ENCODE data around the gene TUB.
A peak's percentile ranks its signal among the peaks of the same experiment; 100 is the strongest.

TUB gene

DNA sequence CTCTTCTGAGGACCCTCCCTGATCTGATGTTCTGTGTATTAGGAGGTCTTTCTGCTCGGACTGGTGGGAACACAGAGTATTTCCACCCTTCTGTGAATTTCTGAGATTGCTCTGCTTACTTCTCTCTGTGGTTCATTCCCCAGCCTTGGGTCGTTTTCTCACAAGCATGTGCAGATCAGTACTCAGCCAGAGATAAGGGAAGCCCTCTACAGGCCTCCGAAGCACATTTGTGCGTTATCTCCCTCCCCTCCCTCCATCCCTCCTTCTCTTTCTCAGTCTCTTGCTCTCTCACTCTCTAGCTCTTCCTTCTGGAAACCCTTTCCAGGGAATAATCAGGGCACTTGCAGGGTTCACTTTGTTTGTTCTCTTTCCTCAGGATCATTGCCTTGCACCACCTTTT is 35.2 kb upstream of the TUB start:
- DNase-seq (ENCODE audit: low spot score) = no peak

DNA sequence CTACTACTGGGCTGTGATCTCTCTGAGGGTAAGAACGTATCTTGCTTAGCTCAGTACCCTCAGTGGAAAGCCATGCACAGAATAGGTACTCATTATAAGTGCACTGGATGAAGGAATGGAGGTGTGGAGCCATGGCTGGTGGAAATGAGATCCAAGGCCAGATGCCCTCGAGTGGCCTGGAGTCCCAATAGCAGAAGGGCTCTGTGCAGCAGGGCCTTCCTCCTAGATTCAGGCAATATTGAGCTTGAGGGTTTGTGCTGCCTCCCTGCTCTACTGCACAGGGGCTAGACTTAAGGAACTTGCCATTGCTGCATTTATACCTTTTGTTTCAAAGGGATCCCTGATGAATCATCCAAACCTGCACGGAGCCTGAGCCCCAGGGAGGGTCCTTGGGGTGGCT is 33.6 kb upstream of the TUB start:
- DNase-seq (ENCODE audit: low spot score) = no peak

DNA sequence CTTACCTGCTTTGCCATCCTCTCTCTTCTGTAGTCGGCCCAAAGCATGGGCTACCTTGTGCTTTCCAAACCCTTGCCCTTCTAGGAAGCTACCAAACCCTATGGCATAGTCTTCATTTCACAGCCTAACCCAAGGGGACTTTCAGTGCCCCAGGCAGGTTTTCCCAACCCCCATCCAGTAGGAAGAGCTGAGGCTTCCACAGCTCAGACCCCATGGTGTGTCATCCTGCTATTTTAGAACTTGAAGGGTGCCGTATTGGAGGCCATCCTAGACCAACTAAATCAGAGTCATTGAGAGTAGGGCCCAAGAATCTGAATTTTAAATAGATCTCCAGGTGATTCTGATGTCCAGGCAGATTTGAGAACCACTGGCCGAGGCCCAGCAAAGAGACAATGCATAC is 31.9 kb upstream of the TUB start:
- no peak for DNase-seq (ENCODE audit: low spot score)

DNA sequence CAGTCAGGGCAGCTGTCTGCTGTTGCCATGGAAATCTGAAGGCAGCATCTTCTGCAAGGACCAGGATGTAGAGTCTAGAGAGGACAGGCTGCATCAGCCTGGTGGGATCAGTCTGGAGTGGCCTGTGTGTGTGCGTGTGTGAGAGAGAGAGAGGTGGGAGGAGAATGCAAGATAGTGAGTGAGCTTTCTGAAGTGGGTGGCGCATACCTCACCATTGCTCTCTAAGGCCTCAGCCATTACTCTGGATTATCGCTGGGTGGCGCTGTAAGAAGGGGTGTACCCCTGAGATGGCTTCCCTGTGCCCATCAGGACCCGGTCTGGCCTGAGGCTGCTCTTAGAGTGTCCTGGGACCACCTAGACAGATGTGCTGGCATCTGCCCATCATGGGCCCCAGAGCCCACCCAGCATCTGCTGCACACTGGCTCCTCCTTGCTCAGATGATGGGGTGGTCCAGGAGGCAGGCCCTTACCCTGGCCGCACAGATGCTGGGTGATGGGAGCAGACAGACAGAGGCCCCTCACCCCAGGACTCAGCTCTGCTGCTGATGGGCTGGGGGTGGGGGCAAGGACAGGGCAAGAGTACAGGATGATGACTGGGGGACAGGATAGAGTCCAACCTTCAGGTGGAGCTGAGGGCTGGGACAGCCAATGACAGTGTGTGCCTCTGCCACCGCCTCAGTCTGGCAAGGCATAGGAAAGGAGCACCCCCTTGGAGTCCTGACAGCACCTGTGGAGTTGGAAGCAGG is 25.7 kb upstream of the TUB start:
- peak; percentile 72 for DNase-seq (ENCODE audit: low spot score)

DNA sequence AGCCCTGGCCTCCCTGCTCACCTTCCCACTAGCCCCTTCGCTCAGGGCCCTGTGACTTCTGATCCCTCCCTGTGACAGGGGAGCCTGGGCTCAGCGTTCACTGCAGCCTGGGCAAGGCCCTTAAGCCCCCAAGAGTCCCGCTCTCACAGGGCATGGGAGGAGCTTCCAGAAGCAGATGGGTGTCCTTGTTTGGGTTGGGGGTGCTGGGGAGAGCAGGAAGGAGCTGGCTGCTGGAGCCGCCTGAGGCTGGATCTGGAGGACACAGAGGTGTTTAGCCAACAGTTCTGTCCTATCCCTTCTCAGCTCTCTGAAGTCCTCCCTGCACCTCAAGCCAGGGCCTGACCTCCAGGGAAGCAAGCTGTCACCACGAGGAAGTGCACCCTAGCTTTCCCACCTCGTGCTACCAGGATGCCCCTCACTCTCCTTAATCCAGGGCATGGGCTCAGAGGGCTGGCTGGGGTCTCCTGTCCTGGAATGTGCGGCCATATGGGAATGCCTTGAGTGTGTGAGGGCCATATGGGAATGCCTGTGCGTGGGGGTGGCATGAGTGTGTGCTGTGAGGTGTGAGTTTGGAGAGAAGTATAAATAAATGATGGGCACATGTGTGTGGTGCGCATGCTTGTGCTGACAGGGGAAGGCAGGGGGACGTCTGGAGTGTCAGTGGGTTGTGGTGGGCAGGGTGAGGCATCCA is 25.0 kb upstream of the TUB start:
- DNase-seq (ENCODE audit: low spot score) = no peak

DNA sequence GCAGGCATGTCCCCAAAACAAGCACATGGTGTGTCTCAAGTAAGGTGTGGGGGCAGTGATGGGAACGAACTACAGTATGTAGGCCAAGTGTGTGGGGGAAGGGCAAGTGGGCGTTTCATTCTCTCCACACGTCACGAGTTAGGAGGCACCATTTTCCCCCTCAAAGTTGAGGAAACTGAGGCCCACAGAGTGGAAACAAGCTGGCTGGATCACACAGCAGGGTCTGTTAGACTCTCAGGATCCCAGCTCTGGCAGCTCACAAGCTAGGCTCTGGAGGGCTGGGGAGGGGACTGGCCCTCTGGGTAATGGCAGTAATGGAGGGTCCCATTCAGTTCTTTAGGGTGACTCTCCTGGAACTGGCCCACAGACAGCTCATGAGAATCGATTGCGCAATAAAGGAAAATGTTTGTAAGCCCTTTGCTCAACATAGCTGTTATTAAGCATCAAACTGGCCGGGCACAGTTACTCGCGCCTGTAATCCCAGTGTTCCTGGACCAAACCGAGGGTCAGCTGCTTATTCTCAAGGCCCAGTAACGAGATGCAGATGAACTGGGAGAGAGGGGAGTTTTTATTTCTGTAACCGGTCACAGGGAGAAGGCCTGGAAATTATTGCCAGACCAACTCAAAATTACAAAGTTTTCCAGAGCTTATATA is 24.1 kb upstream of the TUB start:
- DNase-seq (ENCODE audit: low spot score) = no peak

DNA sequence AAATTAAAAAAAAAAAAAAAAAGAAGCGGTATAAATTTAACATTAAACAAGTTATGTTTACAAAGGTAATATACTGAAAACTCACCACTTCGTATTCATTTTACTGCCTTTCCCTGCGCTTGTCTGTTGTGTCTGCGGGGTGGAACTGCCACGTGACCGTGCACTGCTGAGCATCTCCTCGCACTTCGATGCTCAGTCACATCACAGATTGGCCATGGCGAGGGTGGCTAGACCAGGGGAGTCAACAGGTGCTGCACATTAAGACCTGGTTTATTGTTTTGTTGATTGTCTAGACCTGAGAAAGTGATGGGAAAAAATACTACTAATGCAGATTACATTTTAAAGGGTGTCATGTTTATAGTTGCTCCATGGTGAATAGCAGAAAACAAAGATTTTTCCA is 22.8 kb upstream of the TUB start:
- no peak for DNase-seq (ENCODE audit: low spot score)

DNA sequence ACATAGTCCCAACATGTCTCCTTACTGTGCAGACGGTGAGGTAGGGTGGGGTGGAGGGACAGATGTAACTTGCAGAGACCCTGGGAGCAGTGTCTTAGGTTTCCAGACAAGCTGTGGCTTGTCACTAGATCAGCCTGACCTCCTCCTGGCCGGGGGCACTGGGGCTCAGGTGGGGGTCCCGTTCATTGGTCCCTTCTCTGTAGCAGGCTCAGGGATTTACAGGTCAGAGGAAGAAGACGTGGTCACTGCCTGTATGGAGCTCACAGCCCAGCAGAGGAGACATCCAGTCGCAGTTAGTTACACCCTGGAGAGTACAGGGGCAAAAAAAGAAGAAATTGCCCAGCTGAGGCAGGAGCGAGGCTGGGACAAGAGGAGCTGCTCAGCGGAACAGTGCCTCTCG is 22.0 kb upstream of the TUB start:
- no peak for DNase-seq (ENCODE audit: low spot score)

DNA sequence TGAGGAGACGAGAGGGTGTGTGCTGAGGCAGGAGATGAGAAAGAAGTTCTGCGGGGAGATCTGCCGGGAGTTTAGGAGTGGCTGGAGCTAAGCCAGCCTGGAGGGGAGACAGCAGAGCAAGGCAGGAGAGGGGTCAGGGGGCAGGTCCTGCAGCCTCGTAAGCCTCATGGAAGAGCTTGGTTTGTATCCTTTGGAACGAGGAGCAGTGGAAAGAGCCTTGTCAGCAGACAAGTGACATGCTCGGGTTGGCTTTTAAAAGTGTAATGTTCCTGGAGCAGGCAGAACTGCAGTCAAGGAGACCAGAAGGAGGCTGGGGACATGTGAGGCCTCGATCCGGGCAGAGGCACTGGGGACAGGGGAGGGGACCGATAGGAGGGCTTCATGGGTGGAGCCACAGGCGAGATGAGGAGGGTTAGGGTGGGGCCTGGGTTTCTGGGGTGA is 21.4 kb upstream of the TUB start:
- no peak for DNase-seq (ENCODE audit: low spot score)

DNA sequence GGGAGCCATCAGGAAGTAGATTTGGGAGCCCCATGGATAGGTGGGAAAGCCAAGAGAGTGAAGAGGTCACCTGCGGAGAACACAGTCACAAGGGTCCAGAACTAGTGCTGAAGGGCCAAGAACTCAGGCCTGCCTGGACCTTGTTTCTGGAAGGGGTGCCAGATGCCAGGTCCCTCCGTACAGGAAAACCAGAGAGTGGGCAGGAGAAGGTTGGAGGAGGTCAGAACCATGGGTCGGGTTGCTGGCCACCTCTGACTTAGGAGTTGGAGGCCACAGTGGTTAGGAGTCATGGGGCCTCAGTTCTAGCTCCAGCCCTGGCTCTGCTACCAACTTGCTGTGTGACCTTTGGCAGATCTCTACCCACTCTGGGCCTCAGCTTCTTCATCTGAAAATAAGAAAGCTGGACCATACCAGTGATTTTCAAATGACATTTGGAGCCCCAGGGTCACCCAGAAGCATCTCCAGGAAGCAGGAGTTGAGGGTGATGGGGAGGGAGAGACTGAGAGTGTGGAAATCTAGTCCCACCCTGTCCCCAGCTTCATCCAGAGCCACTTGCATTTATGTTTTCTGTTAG is 20.8 kb upstream of the TUB start:
- no peak for DNase-seq (ENCODE audit: low spot score)

DNA sequence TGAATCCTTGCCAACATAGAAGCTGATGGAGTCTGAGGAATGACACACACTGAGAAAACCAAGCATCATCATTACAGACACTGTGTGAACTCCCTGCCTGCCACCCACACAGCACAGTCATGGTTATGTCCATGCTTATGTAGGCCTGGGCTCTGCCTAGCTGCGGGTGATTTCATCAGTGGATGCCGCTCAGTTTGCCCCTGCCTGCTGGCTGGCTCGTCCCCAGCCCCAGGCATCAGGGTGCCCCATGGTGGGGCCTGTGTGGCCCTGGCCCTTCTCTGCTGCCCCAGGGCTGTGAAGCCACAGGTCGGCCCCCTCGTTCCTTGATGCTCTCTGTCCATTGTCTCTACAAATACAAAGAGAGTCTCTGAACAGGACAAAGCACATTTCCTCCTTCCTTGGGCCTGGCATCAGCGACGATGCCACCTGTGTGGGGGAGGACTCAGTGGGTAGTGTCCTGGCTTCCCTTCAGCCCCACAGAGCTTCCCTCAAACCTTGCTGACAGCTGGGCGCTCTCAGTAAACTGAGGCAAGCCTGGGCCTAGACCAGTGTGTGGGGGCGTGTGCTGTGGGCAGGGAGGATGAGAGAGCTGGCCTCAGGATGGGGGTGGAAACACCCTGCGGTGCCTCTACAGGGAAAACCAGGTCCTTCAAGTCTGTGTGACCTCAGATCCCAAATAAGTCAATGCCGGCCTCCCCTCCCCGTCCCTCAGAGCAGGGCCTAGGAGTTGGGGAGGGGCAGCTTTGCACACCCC is 20.0 kb upstream of the TUB start:
- no peak for DNase-seq (ENCODE audit: low spot score)

DNA sequence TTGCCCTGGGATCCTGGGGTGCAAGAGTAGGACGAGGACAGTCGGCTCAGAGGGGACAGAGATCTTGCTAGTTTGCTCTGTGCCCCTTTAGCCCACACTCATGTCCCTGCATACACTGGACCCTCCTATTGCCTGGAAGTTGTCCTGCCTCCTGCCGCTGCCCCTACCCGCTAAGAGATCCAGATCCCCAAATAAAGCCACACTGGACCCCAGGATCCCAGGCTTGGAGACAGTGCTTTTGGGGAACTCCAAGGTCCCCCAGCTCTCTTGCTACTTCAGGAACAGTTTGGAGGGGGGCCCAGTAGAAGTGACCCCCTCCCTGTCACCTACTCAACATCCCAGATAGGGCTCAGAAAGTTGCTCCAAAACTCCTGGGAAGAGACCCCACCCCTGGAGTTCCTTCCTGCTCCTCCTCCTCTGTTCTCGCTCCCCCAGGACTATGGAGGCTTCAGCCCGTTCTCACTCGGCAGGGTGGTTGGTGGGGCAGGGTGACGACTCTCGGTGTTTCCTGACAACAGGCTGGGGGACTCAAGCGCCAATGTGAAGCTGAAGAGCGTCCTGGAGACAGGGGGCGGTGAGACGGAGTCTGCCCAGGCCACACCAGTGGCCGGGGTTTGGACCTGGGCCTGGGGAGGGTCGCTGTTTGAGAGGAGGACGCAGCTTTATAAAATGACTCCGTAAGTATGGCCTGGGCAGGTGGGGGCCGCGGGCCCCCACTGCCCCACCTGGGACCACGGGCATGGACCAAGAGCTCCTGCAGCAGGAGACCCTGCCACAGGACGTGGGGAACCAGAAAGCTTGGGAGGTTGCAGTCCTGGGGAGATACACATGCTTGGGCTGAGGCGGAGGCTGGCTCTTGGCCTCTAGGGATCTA is 19.2 kb upstream of the TUB start:
- DNase-seq (ENCODE audit: low spot score) = no peak

DNA sequence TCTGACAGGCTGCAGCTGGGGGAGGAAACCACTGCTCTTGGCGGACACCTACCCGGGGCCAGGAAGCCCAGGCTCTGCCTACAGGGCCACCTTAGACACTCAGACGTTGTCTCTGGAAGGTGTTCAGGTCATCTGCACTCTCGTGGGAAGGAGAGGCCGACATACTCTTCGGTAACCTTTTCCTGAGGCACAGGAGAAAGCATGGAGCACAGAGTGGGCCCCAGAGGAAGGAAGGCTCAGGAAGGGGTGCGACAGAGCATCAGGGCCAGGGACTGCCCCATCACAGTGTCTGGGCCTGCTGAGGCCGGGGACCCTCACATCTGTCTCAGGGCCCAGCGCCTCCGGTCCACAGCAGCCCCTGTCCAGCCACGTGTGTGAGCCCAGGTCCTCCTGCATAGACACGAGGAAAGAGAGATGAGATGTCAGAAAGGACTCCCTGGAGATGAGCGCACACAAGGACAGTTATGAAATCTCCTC is 18.2 kb upstream of the TUB start:
- DNase-seq (ENCODE audit: low spot score) = no peak

DNA sequence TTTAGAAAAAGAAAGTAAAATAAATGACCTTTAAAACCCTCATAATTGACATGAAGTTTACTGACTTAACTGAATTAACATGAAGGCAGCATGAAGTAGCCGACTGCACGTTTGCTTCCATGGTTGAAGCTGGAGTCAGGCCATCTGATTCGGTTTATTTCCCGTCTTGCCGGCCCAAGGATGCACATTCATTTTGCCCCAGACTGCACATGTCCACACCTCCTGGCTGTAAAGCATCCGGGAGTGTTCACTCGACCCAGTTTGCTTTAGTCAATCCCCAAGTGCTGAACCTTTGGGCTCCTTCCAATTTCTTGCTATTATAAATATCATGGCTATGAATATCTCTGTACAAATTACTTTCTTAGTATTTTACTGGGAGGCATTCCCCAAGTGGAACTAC is 17.7 kb upstream of the TUB start:
- no peak for DNase-seq (ENCODE audit: low spot score)

DNA sequence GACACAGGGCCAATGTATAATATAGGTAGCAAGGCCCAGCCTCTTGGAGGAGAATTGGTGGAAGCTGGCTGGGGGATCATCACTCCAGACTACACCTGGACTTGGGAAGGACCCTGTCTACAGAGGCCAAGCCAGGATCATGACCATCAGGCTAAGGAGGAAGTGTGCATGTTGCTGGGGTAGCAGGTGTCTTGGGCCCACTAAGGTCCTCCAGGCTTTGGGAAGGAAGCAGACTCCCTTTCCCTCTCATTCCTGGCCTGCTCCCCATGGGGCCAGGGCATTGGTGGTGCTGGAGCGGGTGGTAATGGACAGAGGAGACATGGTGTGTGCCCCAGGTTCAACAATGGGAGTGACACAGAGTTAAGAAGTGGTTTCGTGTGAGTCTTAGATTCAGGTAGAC is 16.0 kb upstream of the TUB start:
- DNase-seq (ENCODE audit: low spot score) = no peak

DNA sequence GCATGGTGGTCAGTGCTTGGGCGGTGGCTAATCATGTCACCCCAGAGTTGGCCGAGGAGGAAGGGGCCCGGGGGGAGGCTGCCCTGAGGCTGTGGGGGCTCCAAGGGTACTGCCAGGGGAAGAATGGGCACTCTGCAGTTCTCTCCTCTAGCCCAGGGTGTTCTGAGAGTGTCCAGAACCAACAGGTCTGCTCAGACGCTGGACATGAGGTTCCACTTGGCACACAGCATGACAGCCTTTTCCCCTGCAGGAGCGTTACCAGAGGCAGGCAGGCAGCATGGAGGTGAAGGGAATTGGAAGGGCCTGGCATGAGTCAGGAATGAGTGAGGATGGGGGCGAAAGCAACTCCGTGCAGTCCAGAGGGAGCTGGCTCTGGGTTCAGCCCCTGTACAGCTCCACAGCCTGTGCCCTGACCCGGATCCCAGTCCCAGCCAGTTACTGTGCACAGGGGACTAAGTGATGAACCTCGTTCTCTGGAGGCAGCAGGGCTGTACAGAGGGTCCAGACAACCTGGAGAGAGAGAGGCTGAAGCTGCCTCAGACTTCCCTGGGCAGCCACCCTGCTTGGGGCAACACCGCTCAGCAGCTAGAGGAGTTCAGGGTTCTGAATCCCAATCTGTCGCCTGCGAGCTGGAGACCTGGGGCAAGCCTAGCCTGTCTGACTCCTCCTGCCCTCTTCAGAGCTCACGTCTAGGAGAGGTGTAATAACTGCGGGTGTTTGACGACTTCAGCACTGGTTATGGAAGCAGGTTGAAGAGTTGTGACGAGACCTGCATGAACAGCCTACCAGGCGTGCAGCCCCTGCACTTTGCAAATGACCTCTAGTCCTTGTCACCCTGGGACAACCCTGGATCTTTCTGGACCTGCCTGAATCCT is 14.7 kb upstream of the TUB start:
- no peak for DNase-seq (ENCODE audit: low spot score)

DNA sequence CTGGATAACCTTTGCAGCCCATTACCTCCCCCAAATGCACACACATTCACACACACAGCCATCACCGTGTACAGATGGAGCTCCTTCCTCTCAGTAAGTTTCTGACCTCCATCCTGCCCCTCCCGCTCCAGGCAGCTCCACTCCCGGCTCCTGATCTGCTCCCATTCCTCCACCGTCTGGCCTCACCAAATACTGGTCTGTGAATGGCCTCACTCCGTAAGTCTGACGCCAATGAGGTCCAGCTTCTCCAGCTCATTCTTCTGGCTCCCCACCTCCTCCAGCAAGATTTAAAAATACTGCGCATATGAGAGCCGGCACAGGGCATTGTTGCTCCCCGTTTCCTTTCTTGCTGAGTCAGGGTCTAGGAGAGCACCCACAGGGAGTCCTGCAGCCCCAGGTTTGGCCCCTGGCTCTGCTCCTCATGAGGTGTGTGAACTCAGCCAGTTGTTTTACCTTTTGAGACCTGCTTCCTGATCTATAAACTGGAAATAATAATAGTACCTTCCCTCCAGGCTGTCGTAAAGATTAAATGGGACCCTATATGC is 14.0 kb upstream of the TUB start:
- no peak for DNase-seq (ENCODE audit: low spot score)

DNA sequence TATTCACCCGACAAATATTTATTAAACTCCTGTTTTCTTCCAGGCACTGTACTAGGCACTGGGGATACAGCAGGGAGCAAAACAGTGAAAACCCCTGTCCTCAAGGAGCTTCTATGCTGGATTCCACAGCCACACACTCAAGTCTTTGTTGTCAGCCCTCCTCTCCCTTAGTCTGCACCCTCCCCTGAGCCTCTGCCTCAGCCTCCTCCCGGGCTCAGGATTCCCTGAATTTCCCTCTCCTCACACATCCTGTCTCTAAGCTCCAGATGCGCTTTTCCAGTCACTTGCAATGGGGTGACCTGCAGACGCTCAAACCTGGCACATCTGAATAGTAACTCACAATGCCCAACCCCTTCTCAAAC is 13.5 kb upstream of the TUB start:
- no peak for DNase-seq (ENCODE audit: low spot score)

DNA sequence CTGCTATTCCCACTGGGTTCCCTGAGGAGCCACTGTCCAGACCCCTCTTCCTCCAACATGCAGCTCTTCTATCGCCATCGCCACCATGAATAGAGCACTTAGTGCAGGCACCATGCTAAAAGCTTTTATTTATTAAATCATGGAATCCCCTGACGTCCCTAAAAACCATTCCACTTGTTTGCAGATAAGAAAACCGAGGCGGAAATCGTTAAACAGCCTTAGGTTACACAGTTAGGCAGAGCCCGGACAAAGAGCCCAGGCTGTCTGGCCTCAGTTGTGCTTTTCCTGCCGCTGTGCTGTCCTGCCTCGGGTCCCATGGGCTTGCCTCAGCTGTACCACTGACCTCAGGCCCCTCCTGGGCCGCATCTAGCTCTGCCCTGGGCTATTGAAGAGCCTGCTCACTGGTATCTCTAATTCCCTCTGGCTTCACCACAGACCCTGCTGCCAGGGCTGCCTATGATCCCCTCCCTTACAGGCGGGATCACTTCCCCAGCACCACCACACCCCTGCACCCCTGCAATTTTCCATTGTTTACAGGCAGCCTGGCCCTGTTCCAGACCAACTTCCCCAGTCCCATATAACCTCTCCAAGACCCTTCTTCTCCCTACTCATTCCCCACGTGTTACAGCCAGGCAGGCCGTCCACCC is 13.0 kb upstream of the TUB start:
- DNase-seq (ENCODE audit: low spot score) = no peak
